OCI-LY7 (cell line): Measurements from ENCODE around the gene DAZAP1. TPM values are rescaled to one million over a fixed set of nuclear protein-coding genes. Genes with fewer than 3 reads are reported as not detected.

Experiments used
- BruUV-seq: library from RNA; stranded (reverse); fragments of 400-500 nt; replicated peaks from 2 replicates; lab custom pipeline; 2021; lab: Mats Ljungman, UMichigan
- CTCF ChIA-PET: fragments of 300-600 bp; sonication (Branson Sonifier 250); formaldehyde crosslinking; loops from one replicate; lab custom pipeline; 2022; ENCODE audit warnings: antibody characterized with exemption; ENCODE audit not compliant: unreplicated experiment; lab: Charles Lee
- POLR2A ChIA-PET: fragments of 300-600 bp; sonication (Branson Sonifier 250); formaldehyde crosslinking; loops from one replicate; lab custom pipeline; 2022; ENCODE audit warnings: antibody characterized with exemption; lab: Charles Lee
- DNase-seq: peaks from one replicate; pipeline ENCODE4 v3.0.0-alpha.2; 2015; ENCODE audit warnings: low spot score
- H2AFZ ChIP-seq: fragments of 200-600 bp; sonication (generic), shearing (Covaris generic); 2 replicates; pipeline ENCODE4 v1.6.1; 2014; ENCODE audit warnings: mild to moderate bottlenecking, antibody characterized with exemption, low read length, moderate library complexity
- H3K27ac ChIP-seq: fragments of 200-600 bp; sonication (generic); 2 replicates; pipeline ENCODE4 v1.5.1; 2014; ENCODE audit warnings: mixed run types, low read depth, mild to moderate bottlenecking, moderate library complexity, low read length, inconsistent platforms; ENCODE audit not compliant: poor library complexity, severe bottlenecking
- H3K36me3 ChIP-seq: fragments of 200-600 bp; sonication (generic); 2 replicates; pipeline ENCODE4 v1.6.1; 2014; ENCODE audit warnings: mild to moderate bottlenecking, antibody characterized with exemption, low read length, moderate library complexity, mixed read lengths; ENCODE audit not compliant: insufficient read depth
- H3K4me1 ChIP-seq: fragments of 200-600 bp; sonication (generic); 2 replicates; pipeline ENCODE4 v1.5.1; 2014; ENCODE audit warnings: mild to moderate bottlenecking, low read length; ENCODE audit not compliant: insufficient read depth, poor library complexity, severe bottlenecking
- H3K4me2 ChIP-seq: fragments of 200-600 bp; sonication (generic); 2 replicates; pipeline ENCODE4 v1.6.1; 2014; ENCODE audit warnings: mild to moderate bottlenecking, low read length
- H3K4me3 ChIP-seq: fragments of 200-600 bp; sonication (generic); 2 replicates; pipeline ENCODE4 v1.5.1; 2014; ENCODE audit warnings: mild to moderate bottlenecking, low read depth, low read length; ENCODE audit not compliant: poor library complexity, severe bottlenecking
- H3K79me2 ChIP-seq: fragments of 200-600 bp; sonication (generic); 2 replicates; pipeline ENCODE4 v1.6.1; 2016; ENCODE audit warnings: low read depth, mild to moderate bottlenecking, low read length, moderate library complexity, mixed read lengths; ENCODE audit not compliant: insufficient read depth
- H3K9me2 ChIP-seq: fragments of 200-600 bp; sonication (generic); 2 replicates; pipeline ENCODE4 v1.6.1; 2016; ENCODE audit warnings: mild to moderate bottlenecking, low read length, mixed read lengths; ENCODE audit not compliant: insufficient read depth
- H3K9me3 ChIP-seq: fragments of 200-600 bp; sonication (generic); 2 replicates; pipeline ENCODE4 v1.6.1; 2014; ENCODE audit warnings: mild to moderate bottlenecking, mixed run types, low read length, mixed read lengths
- H4K20me1 ChIP-seq: fragments of 200-600 bp; sonication (generic); 2 replicates; pipeline ENCODE4 v1.6.1; 2014; ENCODE audit warnings: mild to moderate bottlenecking, antibody characterized with exemption, low read length, moderate library complexity, mixed read lengths; ENCODE audit not compliant: insufficient read depth
- CTCF ChIP-seq: fragments of 200-600 bp; sonication (generic); conservative IDR thresholded peaks from 2 replicates; pipeline ENCODE4 v1.5.1; 2014; ENCODE audit warnings: mild to moderate bottlenecking, antibody characterized with exemption, low read length, moderate library complexity, mixed read lengths
- EZH2phosphoT487 ChIP-seq: fragments of 200-600 bp; sonication (generic); IDR thresholded peaks from 2 replicates; pipeline ENCODE4 v1.6.1; 2018; ENCODE audit warnings: low read depth, borderline replicate concordance, mild to moderate bottlenecking, mixed run types, antibody characterized with exemption, low read length, moderate library complexity, mixed read lengths
- intact Hi-C: fragments of 100-400 bp; cut with micrococcal nuclease; formaldehyde crosslinking; loops from one replicate; pipeline ENCODE4 v1.10.0; 2022; ENCODE audit not compliant: unreplicated experiment
- total RNA-seq, 2 experiments: library from RNA; depleted of rRNA in 1 of 2; stranded (reverse); fragments of >200 nt in 1 of 2; shearing (Covaris generic) in 1 of 2; gene quantifications; 2 replicates each; pipeline ENCODE4 v1.2.3, GENCODE V29; 2014 to 2022

The DAZAP1 gene
- total RNA-seq, 2 experiments from 2014 or later, result 170 to 373 TPM

- no peak overlapping the region for H3K27ac ChIP-seq
- H3K9me3 ChIP-seq, result no peaks in the 10 kb centered on the region
- no peak overlapping the region for H2AFZ ChIP-seq
- H3K9me2 ChIP-seq, result no peaks in the 10 kb centered on the region
- no peaks in the 10 kb centered on the region for H3K4me1 ChIP-seq
- H3K79me2 ChIP-seq, result no peaks in the 10 kb centered on the region
- CTCF ChIA-PET, result no interaction called here
- H3K36me3 ChIP-seq, result peaks cover 74% of the 10 kb centered on the region
- TF ChIP-seq EZH2phosphoT487 (no peak), CTCF (no peak)
- BruUV-seq, result no TSS peak
- DNase-seq, result no peak
- intact Hi-C loops, result no loop called here
- POLR2A ChIA-PET, result no interaction called here
- no peaks in the 10 kb centered on the region for H4K20me1 ChIP-seq
- H3K4me3 ChIP-seq, result no peak overlapping the region
- H3K4me2 ChIP-seq, result no peak overlapping the region
Measured at GRCh38 chr19:1392407-1392806, 15.0 kb upstream of the DAZAP1 start.

GRCh38 chr19:1392939-1393530 lies 14.4 kb upstream of the DAZAP1 start:
- no peak overlapping the region for H3K4me3 ChIP-seq
- CTCF ChIA-PET, result no interaction called here
- intact Hi-C loops, result no loop called here
- no peaks in the 10 kb centered on the region for H3K79me2 ChIP-seq
- no TSS peak for BruUV-seq
- H3K9me2 ChIP-seq, result no peaks in the 10 kb centered on the region
- H2AFZ ChIP-seq, result no peak overlapping the region
- H3K4me1 ChIP-seq, result no peaks in the 10 kb centered on the region
- no peak for DNase-seq
- TF ChIP-seq EZH2phosphoT487, result no peak
- TF ChIP-seq CTCF, result no peak
- POLR2A ChIA-PET, result no interaction called here
- H3K4me2 ChIP-seq, result no peak overlapping the region
- H3K36me3 ChIP-seq, result peaks cover 78% of the 10 kb centered on the region
- H3K9me3 ChIP-seq, result no peaks in the 10 kb centered on the region
- no peak overlapping the region for H3K27ac ChIP-seq
- H4K20me1 ChIP-seq, result no peaks in the 10 kb centered on the region

- no TSS peak for BruUV-seq
Measured at GRCh38 chr19:1393841-1394240, 13.5 kb upstream of the DAZAP1 start.

More at GRCh38 chr19:1393841-1394240, 13.5 kb upstream of the DAZAP1 start:
- Histone ChIP-seq H3K4me3 (no peak overlapping the region), H2AFZ (no peak overlapping the region), H3K27ac (no peak overlapping the region), H3K79me2 (no peaks in the 10 kb centered on the region), H4K20me1 (no peaks in the 10 kb centered on the region), H3K36me3 (peaks cover 71% of the 10 kb centered on the region), H3K9me3 (no peaks in the 10 kb centered on the region), H3K9me2 (no peaks in the 10 kb centered on the region), H3K4me1 (no peaks in the 10 kb centered on the region), H3K4me2 (no peak overlapping the region)
- CTCF ChIA-PET, result no interaction called here
- intact Hi-C loops, result no loop called here
- POLR2A ChIA-PET, result interaction anchor here (0.7 kb wide), 1 partner anchor 114 kb away, joined by 4 read pairs; no protein-coding TSS in a partner anchor
- no peak for DNase-seq
- TF ChIP-seq EZH2phosphoT487, result no peak
- TF ChIP-seq CTCF, result no peak
